Tibial nerve (tissue), 4 donors: ENCODE data around the gene ZDHHC20.
"Not testable (repeated sequence)": the region's sequence is repeated elsewhere in the genome, so short reads cannot be mapped to it uniquely, and the experiment has no call there.

Source experiments
- EP300 ChIP-seq, 2 donors: sonication (generic); formaldehyde crosslinking; IDR thresholded peaks; one replicate each; pipeline ENCODE4 v1.6.1; 2017; ENCODE audit warnings: antibody characterized with exemption in 2 of 2, mild to moderate bottlenecking in 1 of 2
- TF ChIP-seq, protein P1 (sequence below), 5 experiments: fragments of 200-600 bp in 3 of 5; fragments of 450-650 bp in 2 of 5; sonication (generic) in 3 of 5; IDR thresholded peaks; one replicate each; pipeline ENCODE4 v1.5.1; 2016 to 2019; ENCODE audit warnings: antibody characterized with exemption in 5 of 5, mild to moderate bottlenecking in 3 of 5, moderate library complexity in 2 of 5

DNA sequence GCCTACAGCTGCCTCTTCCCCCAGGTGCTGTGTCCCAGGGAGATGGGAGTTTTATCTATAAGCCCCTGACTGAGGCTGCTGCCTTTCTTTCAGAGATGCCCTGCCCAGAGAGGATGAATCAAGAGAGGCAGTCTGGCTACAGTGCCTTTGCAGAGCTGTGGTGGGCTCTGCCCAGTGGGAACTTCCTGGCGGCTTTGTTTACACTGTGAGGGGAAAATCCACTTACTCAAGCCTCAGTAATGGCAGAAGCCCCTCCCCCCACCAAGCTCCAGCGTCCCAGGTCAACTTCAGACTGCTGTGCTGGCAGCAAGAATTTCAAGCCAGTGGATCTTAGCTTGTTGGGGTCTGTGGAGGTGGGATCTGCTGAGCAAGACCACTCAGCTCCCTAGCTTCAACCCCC lies 48.6 kb downstream of the ZDHHC20 start:
- TF ChIP-seq, protein P1, sequence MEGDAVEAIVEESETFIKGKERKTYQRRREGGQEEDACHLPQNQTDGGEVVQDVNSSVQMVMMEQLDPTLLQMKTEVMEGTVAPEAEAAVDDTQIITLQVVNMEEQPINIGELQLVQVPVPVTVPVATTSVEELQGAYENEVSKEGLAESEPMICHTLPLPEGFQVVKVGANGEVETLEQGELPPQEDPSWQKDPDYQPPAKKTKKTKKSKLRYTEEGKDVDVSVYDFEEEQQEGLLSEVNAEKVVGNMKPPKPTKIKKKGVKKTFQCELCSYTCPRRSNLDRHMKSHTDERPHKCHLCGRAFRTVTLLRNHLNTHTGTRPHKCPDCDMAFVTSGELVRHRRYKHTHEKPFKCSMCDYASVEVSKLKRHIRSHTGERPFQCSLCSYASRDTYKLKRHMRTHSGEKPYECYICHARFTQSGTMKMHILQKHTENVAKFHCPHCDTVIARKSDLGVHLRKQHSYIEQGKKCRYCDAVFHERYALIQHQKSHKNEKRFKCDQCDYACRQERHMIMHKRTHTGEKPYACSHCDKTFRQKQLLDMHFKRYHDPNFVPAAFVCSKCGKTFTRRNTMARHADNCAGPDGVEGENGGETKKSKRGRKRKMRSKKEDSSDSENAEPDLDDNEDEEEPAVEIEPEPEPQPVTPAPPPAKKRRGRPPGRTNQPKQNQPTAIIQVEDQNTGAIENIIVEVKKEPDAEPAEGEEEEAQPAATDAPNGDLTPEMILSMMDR (IDR thresholded peaks at IDR 0.05), result not testable (repeated sequence)
- not testable (repeated sequence) for TF ChIP-seq EP300 (IDR thresholded peaks at IDR 0.05)
